Body of pancreas (tissue), 4 donors: ENCODE results near the gene LSM14B.

ENCODE experiments used
- CTCF ChIP-seq, 7 experiments: fragments of 450-650 bp in 4 of 7; fragments of 200-600 bp in 3 of 7; sonication (generic) in 3 of 7; IDR thresholded peaks; one replicate each; pipeline ENCODE4 v1.5.1; 2016 to 2019; ENCODE audit warnings: antibody characterized with exemption in 7 of 7
- POLR2A ChIP-seq, 3 donors: fragments of 450-650 bp; IDR thresholded peaks; one replicate each; pipeline ENCODE4 v1.6.1; 2016; ENCODE audit warnings: antibody characterized with exemption in 3 of 3, mild to moderate bottlenecking in 2 of 3

- no peak for TF ChIP-seq CTCF (IDR thresholded peaks at IDR 0.05)
- TF ChIP-seq POLR2A (IDR thresholded peaks at IDR 0.05) = no peak
Measured at GRCh38 chr20:62104234-62104789, 18.0 kb upstream of the LSM14B start.
